Stimulated activated CD4-positive, alpha-beta T cell treated with anti-CD3 and anti-CD28 coated beads, TNF-alpha, amount 100 ng/mL, for 4 hours (primary cell): ENCODE data around the gene TM7SF2.

ENCODE experiments used
- DNase-seq, 3 experiments: peaks; one replicate each; pipeline ENCODE4 v3.0.0-alpha.2; 2020; ENCODE audit warnings: low read depth in 3 of 3

Gene TM7SF2

DNA sequence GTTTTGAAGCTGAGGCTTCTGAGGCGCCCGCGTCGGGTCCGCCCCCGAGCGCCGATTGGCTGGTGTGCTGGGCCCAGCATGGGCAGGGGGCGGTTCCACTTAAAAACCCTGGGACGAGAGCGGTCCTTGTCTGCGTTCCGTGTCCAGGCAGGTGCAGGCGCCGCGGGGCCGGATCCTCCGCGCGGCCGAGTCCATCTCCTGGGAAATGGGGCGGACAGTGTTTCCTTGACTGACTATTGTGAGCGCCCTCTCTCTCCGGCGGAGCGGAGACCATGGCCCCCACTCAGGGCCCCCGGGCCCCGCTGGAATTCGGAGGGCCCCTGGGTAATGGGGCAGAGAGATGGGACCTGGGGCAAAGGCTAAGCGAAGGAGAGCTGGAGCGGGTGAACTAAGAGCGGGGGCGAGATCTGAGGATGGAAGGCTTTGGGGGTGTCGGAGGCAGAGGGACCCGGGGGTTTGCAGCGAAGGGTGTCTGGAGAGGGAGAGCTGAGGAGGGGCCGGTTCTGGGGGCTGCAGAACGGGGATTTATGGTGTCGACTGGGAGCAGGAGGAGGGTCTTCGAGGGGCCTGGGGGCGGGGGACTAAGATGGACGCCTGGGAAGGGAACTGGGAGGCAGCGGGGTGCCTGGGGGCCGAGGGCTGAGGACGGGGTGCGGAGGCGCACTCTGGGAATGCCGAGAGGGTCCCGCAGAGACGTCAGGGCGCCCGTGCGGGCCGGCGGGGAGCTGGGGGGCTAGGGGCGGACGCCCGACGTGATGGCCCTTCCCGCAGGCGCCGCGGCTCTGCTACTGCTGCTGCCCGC is at the start of gene TM7SF2:
Gene TM7SF2, plus strand, starts transcription at position 129 of the 802 bp plus-strand sequence. Its CDS starts 144 bp downstream, at position 273.
- peak; percentile 83 to 89 (median 88) for DNase-seq

DNA sequence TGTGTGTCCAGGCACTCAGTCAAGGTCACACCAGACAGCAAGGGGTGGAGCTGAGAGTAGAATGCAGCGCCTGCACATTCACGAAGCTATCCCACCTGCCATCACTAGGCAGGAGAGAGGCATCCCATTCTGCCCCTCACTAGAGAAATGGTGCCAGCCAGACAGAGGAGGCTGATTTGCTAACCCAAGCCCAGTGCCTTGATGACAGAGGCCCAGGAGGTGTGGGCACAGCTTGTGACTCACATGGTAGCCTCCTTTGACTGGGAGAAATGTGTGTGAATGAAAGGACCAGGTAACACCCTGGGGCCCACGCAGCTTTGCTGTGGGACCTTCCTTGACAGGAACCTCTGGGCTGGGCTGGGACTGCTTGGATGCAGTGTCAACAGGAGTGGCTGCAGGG is 48.1 kb upstream of the TM7SF2 start:
- no peak for DNase-seq

- no peak for DNase-seq
Observed at GRCh38 chr11:65064847-65065240, 46.8 kb upstream of the TM7SF2 start.

GRCh38 chr11:65065851-65066250 is 45.8 kb upstream of the TM7SF2 start:
- DNase-seq: no peak

DNA sequence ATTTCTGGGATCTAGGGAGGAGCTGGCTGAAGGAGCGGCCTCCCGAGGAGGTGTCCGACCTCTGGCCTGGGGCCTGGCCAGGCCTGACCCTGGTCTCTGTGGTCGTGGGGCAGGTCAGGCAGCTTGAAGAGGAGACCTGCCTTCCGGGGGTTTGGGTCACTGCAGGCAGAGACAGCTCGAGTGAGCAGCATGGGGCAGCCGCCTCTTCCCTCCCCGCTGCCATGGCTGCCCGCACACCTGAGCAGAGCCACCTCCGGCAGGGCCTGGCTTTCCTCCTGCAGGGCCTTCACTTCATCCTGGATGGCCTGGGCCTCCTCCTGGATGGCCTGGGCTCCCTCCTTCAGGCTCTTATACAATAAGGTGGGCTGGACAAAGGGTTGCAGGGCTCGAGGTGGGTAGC is 45.4 kb upstream of the TM7SF2 start:
- DNase-seq: no peak

- no peak for DNase-seq
Observed at GRCh38 chr11:65066805-65067291, 44.8 kb upstream of the TM7SF2 start.

- no peak for DNase-seq
Observed at GRCh38 chr11:65067446-65067845, 44.2 kb upstream of the TM7SF2 start.

DNA sequence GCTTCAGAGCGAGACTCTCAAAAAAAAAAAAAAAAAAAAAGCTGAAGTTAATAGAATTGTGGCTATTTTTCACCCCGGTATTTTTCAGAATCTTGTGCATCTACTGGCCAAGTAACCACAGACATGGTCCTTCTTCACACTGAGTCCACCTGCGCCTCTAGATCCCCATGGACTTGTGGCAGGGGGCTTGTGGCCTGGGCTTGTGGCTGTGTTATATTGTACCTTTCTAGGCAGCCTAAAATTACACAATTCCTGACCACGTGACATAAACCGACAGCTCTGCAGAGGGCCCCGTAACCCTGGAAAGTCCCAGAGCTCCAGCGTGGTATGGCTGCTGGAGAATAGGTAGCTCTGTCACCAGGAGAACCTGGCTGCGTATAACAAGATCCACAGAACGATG is 42.5 kb upstream of the TM7SF2 start:
- no peak for DNase-seq

DNA sequence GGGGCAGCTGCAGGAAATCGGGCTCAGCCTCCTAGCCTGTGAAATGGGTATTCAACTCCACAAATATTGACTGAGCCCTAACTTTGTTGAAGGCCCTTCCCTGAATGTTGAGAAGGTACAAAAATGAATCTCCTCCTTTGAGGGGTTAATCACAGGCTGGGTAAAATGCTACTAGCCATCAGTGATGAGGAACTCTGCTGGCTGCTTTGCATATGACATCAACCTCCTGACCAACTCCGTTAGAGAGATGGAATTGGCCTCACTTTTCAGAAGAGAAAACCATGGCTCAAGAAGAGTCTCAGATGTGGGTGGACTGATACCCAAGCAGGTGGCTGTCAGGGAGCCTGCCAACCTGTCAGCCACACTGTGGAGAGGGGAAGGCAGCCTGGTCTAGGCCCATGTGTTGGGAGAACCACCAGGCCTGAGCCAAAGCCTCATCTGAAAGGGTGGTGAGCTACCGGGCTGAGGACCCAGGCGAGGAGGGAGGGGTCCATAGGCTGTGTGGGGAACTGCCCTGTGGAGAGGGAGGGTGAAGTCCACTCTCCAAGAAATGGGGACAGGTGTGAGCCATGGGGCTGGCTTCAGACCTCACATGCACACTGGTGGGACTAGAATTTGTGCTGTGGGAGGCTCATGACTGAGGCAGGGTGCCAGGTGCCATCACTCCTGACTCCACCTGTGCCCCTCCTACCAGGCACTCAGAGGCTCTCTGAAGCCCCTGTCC is 39.6 kb upstream of the TM7SF2 start:
- no peak for DNase-seq

GRCh38 chr11:65072631-65072966 is 39.1 kb upstream of the TM7SF2 start:
- DNase-seq: no peak

- no peak for DNase-seq
Observed at GRCh38 chr11:65077451-65077850, 34.2 kb upstream of the TM7SF2 start.

- peak; percentile 42 to 56 (median 52) for DNase-seq
Observed at GRCh38 chr11:65078151-65078550, 33.5 kb upstream of the TM7SF2 start.

DNA sequence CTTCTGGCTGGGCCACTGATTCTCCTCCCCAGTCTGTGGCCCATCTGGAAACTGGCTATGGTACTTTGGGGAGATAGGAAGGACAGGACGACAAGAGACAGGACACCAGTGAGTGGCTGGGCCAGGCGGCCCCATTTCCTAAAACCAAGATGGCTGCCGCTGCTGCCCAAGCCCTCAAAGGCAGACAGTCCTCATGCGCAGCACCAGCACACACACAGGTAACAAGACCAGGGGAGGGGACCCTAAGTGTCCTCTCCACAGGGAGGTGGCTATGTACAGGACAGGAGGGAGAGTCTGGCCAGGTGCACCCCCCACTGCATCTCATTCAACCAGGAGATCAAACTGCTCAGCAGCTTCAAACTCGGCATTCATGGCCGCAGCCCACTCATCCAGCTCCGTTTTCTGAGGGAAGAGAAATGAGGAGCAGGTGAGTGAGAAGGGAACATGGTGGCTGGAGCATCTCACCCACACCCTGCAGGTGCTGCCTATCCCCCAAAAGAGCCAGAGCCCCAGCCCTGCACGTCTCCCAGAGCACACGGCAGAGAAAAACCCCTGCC is 32.8 kb upstream of the TM7SF2 start:
- no peak for DNase-seq

GRCh38 chr11:65083134-65083833 is 28.4 kb upstream of the TM7SF2 start:
- no peak for DNase-seq

DNA sequence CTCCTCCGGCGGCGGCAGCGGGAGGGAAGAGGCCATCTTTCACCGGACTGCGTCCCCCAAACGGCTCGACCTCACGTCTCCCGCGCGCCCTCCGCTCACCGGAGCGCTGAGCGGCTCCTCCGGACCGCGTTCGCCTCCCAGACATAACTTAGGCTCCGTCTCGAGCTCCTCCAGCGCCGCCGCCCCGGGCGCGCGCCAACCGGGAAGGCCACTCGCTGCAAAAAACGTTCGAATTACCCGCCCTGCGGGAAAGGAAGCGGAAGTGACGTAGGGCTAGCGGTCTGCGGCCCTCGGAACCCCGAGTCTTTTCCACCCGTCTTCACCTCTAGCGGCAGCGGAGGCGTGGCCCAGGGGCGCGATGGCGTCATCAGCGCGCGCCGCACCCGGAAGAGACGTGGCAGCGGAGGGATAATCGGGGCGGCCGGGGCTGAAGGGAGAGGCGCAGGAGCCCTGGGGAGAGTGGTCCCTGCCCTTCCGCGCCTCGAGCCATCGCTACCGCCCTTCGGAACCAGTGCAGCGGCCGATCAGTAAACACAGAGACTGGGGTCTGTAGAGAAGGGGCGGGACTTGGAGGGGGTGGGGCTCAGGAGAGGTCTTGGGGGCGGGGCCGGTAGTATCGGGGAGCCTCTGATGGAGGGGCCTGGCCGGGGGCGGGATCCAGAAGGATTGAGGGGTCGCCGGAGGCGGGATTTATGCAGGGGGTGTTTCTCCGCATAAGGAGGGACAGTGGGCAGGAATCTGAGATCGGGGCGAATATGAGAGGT is 27.7 kb upstream of the TM7SF2 start, which contains the start of the genes CDCA5 and ZFPL1:
Gene CDCA5, minus strand, starts transcription at position 207 of the 764 bp plus-strand sequence. Its CDS starts 62 bp downstream, at position 145.
Gene ZFPL1, plus strand, starts transcription at position 389 of the 764 bp plus-strand sequence. CDS start 477 bp downstream, outside the sequence.
- DNase-seq: peak; percentile 89 to 91 (median 91)

DNA sequence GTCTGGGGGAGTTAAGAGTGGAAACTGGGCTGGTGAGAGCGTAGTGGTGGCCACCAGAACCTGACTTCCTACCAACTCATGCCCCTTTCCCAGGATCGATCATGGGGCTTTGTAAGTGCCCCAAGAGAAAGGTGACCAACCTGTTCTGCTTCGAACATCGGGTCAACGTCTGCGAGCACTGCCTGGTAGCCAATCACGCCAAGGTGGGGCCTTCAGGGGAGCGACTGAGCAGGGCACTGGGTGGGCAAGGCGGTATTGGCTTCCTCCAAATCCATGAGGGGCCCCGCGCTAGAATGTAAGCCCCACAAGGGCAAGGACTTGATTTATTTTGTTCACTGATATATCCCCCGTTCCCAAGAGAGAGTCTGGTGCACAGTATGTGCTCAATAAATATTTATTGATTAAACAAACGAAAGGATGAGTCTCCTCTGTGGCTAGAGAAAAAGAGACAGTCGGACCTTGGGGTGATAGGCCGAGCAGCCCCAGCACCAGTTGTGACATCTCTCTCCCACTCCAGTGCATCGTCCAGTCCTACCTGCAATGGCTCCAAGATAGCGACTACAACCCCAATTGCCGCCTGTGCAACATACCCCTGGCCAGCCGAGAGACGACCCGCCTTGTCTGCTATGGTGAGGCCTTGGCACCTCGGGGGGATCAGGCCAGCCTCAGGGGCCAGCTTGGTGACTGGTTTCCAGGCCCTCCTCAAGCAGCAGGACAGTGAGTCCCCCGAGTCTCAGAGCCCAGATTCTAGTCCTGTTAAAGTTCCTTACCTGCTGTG is 26.9 kb upstream of the TM7SF2 start:
- DNase-seq: no peak

DNA sequence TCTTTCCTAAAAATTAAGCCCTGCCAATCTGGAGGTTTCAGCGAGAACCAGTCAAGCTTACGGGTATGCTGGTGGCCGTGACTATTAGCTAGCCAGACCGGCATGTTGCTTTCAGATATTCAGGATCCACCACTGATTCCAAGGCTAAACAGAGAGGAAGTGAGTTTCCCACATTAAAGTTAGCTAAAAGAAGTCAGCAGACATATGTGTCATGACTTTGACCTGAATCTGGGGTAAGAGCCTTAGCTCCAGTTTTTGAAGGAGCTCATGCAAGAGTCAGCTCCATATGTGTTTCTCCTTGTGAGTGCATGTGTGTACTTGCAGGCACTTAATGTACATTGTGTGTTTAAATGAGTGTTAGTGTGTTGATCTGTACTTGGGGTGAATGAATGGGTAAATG is 26.2 kb upstream of the TM7SF2 start:
- DNase-seq: no peak

- no peak for DNase-seq
Observed at GRCh38 chr11:65086809-65087208, 24.9 kb upstream of the TM7SF2 start.

DNA sequence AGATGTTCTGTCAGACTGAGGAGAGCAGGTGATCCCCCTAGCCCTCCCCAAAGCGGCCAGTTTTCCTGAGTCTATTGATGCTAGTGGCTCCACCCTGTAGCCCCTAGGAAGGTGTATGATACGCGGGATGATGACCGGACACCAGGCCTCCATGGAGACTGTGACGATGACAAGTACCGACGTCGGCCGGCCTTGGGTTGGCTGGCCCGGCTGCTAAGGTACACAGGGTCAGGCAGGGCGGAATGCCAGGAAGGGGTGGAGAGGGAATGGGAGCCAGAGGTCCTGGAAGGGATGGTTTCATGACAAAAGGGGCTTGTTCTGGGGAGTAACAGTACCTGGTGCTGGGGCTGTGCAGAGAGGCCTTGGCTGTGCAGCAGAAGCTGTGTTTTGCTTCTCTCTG is 24.5 kb upstream of the TM7SF2 start:
- DNase-seq: no peak

GRCh38 chr11:65087827-65088226 is 23.8 kb upstream of the TM7SF2 start:
- DNase-seq: no peak
